ENCODE measurements around the gene APBA2.

DNA sequence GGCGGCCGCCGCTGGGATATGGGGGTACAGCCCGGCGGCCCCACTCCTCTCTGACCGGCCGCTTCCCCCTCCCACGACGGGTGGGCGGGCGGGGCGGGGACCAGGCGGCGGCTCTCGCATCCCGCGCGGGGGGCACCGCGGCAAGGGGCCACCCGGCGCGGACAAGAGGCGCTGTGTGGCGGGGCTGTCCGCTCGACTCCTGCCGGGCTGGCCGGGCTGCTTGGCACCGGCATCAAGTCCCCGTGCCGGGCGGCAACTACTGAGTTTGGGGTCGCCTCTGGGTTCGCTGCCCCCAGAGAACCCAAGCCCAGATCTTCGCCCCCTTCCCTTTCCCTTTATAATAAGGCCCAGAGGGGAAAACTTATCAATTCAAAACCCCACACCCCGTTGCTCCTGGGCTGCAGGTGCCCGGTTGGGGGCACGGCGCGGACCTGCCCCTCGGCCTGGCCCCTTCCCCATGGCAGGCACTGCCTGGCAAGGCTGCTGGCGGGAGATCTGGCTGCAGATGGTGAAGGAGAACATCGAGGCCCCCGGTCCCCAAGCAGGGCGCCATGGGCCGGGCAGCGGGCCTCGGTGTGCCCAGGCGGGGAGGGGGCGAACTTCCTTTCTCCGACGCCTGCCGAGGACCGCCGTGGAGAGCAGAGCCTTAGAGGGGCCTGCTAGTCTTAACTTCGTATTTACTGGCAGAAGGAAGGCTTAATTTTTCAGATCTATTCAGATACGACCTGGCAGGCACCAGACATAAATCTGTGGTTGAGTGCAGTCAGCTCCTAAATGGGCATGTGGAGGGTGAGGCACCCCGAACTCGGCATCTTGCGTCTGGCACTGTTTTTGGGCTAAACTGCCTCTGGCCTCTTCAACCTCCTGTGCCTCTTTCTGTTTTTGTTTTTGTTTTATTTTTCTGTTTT is 911 bp downstream of the APBA2 start:
- no peak for TF ChIP-seq SNAPC2 (CRISPR knock-in tag; IDR thresholded peaks at IDR 0.05)
- TF ChIP-seq, protein P1, sequence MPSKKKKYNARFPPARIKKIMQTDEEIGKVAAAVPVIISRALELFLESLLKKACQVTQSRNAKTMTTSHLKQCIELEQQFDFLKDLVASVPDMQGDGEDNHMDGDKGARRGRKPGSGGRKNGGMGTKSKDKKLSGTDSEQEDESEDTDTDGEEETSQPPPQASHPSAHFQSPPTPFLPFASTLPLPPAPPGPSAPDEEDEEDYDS (CRISPR knock-in tag; IDR thresholded peaks at IDR 0.05) = no peak

Measured in HepG2 (cell line).